Progenitor cell of endocrine pancreas (in vitro differentiated cells): ENCODE measurements around the gene TOP3B. TPM values are rescaled to one million over a fixed set of nuclear protein-coding genes. Genes with fewer than 3 reads are reported as not detected.

Source experiments
- DNase-seq: peaks from one replicate; pipeline ENCODE4 v3.0.0; 2021; ENCODE audit warnings: low spot score; ENCODE audit not compliant: unreplicated experiment
- H3K27ac Mint-ChIP-seq: 2 replicates; pipeline ENCODE4 v1.8.0; 2021; ENCODE audit warnings: mild to moderate bottlenecking, moderate library complexity, mixed read lengths
- H3K27me3 Mint-ChIP-seq: 2 replicates; pipeline ENCODE4 v1.8.0; 2021; ENCODE audit warnings: mixed read lengths
- H3K36me3 Mint-ChIP-seq: 2 replicates; pipeline ENCODE4 v1.8.0; 2022; ENCODE audit warnings: mixed read lengths; ENCODE audit not compliant: insufficient read depth
- H3K4me1 Mint-ChIP-seq: 2 replicates; pipeline ENCODE4 v1.8.0; 2021; ENCODE audit warnings: low read depth, mixed read lengths
- H3K4me3 Mint-ChIP-seq: 2 replicates; pipeline ENCODE4 v1.8.0; 2021; ENCODE audit warnings: low read depth, mild to moderate bottlenecking, moderate library complexity, mixed read lengths
- H3K9me3 Mint-ChIP-seq: 2 replicates; pipeline ENCODE4 v1.8.0; 2021; ENCODE audit warnings: low read depth, mixed read lengths
- total RNA-seq: library from RNA; stranded (reverse); gene quantifications from 2 replicates; pipeline ENCODE4 v1.2.1, GENCODE V29; 2021
- TF ChIP-seq, protein P1 (sequence below): fragments of 200-600 bp; sonication (generic); IDR thresholded peaks from one replicate; pipeline ENCODE4 v1.5.0; 2021; ENCODE audit warnings: antibody characterized with exemption, mild to moderate bottlenecking; ENCODE audit not compliant: unreplicated experiment

TOP3B gene
- total RNA-seq, 1 donor from 2014 or later, result 83.3 TPM

- DNase-seq, result no peak
- Mint-ChIP-seq H3K4me3 (no peak overlapping the region), H3K27ac (no peak overlapping the region), H3K4me1 (no peaks in the 10 kb centered on the region), H3K27me3 (peaks cover 31% of the 10 kb centered on the region), H3K9me3 (peaks cover 4% of the 10 kb centered on the region), H3K36me3 (no peaks in the 10 kb centered on the region)
- TF ChIP-seq, protein P1, sequence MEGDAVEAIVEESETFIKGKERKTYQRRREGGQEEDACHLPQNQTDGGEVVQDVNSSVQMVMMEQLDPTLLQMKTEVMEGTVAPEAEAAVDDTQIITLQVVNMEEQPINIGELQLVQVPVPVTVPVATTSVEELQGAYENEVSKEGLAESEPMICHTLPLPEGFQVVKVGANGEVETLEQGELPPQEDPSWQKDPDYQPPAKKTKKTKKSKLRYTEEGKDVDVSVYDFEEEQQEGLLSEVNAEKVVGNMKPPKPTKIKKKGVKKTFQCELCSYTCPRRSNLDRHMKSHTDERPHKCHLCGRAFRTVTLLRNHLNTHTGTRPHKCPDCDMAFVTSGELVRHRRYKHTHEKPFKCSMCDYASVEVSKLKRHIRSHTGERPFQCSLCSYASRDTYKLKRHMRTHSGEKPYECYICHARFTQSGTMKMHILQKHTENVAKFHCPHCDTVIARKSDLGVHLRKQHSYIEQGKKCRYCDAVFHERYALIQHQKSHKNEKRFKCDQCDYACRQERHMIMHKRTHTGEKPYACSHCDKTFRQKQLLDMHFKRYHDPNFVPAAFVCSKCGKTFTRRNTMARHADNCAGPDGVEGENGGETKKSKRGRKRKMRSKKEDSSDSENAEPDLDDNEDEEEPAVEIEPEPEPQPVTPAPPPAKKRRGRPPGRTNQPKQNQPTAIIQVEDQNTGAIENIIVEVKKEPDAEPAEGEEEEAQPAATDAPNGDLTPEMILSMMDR, result no peak
Observed at GRCh38 chr22:22009661-22010060, 27.1 kb upstream of the TOP3B start.

GRCh38 chr22:22006596-22006990 lies 24.0 kb upstream of the TOP3B start:
- TF ChIP-seq, protein P1, result no peak
- H3K27me3 Mint-ChIP-seq, result peaks cover 35% of the 10 kb centered on the region

GRCh38 chr22:22005945-22006595 lies 23.5 kb upstream of the TOP3B start:
- no peaks in the 10 kb centered on the region for H3K36me3 Mint-ChIP-seq
- H3K4me3 Mint-ChIP-seq, result no peak overlapping the region
- no peak for DNase-seq
- no peaks in the 10 kb centered on the region for H3K4me1 Mint-ChIP-seq
- no peak overlapping the region for H3K27ac Mint-ChIP-seq
- no peaks in the 10 kb centered on the region for H3K9me3 Mint-ChIP-seq
- peaks cover 39% of the 10 kb centered on the region for H3K27me3 Mint-ChIP-seq
- TF ChIP-seq, protein P1, result no peak

More at GRCh38 chr22:22006596-22006990, 24.0 kb upstream of the TOP3B start:
- no peak overlapping the region for H3K4me3 Mint-ChIP-seq
- no peak overlapping the region for H3K27ac Mint-ChIP-seq
- H3K4me1 Mint-ChIP-seq, result no peaks in the 10 kb centered on the region
- H3K36me3 Mint-ChIP-seq, result no peaks in the 10 kb centered on the region
- H3K9me3 Mint-ChIP-seq, result no peaks in the 10 kb centered on the region
- DNase-seq, result no peak

- Mint-ChIP-seq H3K27ac (no peak overlapping the region), H3K27me3 (peaks cover 40% of the 10 kb centered on the region), H3K9me3 (no peaks in the 10 kb centered on the region), H3K4me3 (no peak overlapping the region), H3K4me1 (no peaks in the 10 kb centered on the region), H3K36me3 (no peaks in the 10 kb centered on the region)
- TF ChIP-seq, protein P1, result no peak
- DNase-seq, result no peak
Observed at GRCh38 chr22:22003233-22003632, 20.6 kb upstream of the TOP3B start.

- no peak for DNase-seq
- no peak overlapping the region for H3K4me3 Mint-ChIP-seq
- TF ChIP-seq, protein P1, result no peak
- no peaks in the 10 kb centered on the region for H3K36me3 Mint-ChIP-seq
- H3K9me3 Mint-ChIP-seq, result no peaks in the 10 kb centered on the region
- peaks cover 43% of the 10 kb centered on the region for H3K27me3 Mint-ChIP-seq
- H3K27ac Mint-ChIP-seq, result no peak overlapping the region
- no peaks in the 10 kb centered on the region for H3K4me1 Mint-ChIP-seq
Observed at GRCh38 chr22:22002526-22003055, 20.0 kb upstream of the TOP3B start.
